Neutrophil (primary cell): ENCODE results near the gene SLC31A1.
"Not testable (repeated sequence)": the region's sequence is repeated elsewhere in the genome, so short reads cannot be mapped to it uniquely, and the experiment has no call there.

Source experiments
- H3K27ac ChIP-seq: fragments of 200-600 bp; sonication (generic); 2 replicates; pipeline ENCODE4 v1.5.1; 2016; ENCODE audit warnings: mild to moderate bottlenecking, moderate library complexity
- H3K27me3 ChIP-seq: fragments of 200-600 bp; sonication (generic); 2 replicates; pipeline ENCODE4 v1.6.0; 2016; ENCODE audit warnings: mild to moderate bottlenecking
- H3K36me3 ChIP-seq: fragments of 200-600 bp; sonication (generic); 2 replicates; pipeline ENCODE4 v1.5.1; 2017
- H3K4me1 ChIP-seq, 2 experiments: fragments of 200-600 bp in 1 of 2; sonication (generic) in 1 of 2; 1 replicate in 1 of 2; 2 replicates in 1 of 2; pipeline versions ENCODE4 v1.5.1 to v1.6.1; 2013 to 2016; ENCODE audit warnings: low read depth in 1 of 2, low read length in 1 of 2, mild to moderate bottlenecking in 1 of 2, moderate library complexity in 1 of 2; ENCODE audit not compliant: control insufficient read depth in 1 of 2, insufficient read depth in 1 of 2
- H3K4me3 ChIP-seq, 2 experiments: fragments of 200-600 bp in 1 of 2; sonication (generic) in 1 of 2; 1 replicate in 1 of 2; 2 replicates in 1 of 2; pipeline ENCODE4 v1.5.1; 2013 to 2016; ENCODE audit warnings: low read depth in 1 of 2, low read length in 1 of 2, mild to moderate bottlenecking in 1 of 2, moderate library complexity in 1 of 2
- H3K9me3 ChIP-seq: fragments of 200-600 bp; sonication (generic); 2 replicates; pipeline ENCODE4 v1.5.1; 2016
- TF ChIP-seq, protein P1 (sequence below): fragments of 200-600 bp; sonication (generic); IDR thresholded peaks from 2 replicates; pipeline ENCODE4 v1.5.1; 2016; ENCODE audit warnings: antibody characterized with exemption

The SLC31A1 gene

DNA sequence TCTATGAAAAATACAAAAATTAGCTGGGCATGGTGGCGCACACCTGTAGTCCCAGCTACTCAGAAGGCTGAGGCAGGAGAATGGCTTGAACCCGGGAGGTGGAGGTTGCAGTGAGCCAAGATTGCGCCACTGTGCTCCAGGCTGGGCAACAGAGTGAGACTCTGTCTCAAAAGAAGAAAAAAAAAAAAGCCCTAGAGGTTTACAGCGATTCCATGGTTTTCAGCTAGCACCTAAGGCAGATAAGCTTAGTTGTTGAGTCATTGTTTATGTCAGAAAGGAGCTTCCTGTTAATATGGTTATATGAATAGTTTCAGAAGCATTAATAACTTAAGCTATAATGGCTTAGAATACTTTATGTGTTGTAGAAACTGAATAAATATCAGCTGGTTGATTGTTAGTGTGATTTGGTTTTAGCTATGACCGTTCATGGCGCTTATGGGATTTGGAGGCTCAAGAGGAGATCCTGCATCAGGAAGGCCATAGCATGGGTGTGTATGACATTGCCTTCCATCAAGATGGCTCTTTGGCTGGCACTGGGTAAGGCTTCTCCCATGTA is 68.8 kb downstream of the SLC31A1 start:
- H3K27ac ChIP-seq, result no peak overlapping the region
- TF ChIP-seq, protein P1, sequence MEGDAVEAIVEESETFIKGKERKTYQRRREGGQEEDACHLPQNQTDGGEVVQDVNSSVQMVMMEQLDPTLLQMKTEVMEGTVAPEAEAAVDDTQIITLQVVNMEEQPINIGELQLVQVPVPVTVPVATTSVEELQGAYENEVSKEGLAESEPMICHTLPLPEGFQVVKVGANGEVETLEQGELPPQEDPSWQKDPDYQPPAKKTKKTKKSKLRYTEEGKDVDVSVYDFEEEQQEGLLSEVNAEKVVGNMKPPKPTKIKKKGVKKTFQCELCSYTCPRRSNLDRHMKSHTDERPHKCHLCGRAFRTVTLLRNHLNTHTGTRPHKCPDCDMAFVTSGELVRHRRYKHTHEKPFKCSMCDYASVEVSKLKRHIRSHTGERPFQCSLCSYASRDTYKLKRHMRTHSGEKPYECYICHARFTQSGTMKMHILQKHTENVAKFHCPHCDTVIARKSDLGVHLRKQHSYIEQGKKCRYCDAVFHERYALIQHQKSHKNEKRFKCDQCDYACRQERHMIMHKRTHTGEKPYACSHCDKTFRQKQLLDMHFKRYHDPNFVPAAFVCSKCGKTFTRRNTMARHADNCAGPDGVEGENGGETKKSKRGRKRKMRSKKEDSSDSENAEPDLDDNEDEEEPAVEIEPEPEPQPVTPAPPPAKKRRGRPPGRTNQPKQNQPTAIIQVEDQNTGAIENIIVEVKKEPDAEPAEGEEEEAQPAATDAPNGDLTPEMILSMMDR, result no peak

DNA sequence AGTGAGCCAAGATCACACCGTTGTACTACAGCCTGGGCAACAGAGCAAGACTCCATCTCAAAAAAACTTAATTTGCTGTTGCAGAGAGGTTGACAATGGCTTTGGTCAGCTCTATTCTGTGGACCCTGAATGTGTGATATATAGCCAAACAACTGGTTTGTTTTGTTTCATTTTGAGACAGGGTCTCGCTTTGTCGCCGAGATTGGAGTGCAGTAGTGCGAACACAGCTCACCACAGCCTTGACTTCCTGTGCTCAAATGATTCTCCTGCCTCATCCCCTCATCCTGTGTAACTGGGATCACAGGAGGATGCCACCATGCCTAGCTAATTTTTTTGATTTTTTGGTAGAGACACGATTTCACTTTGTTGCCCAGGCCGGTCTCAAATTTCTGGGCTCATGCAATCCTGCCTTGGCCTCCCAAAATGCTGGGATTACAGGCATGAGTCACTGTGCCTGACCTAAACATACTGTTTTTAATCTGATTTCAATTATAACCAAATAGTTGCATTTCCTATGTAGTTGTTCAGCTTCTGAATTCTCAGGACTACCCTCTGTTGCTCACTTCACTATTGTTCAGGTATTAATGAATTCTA is 72.0 kb downstream of the SLC31A1 start:
- Histone ChIP-seq H3K9me3 (no peaks in the 10 kb centered on the region), H3K27ac (no peak overlapping the region), H3K4me1 (no peaks in the 10 kb centered on the region), H3K4me3 (no peak overlapping the region), H3K36me3 (peaks cover 59% of the 10 kb centered on the region), H3K27me3 (no peaks in the 10 kb centered on the region)
- TF ChIP-seq, protein P1, result no peak

More for the DNA sequence above, 68.8 kb downstream of the SLC31A1 start:
- Histone ChIP-seq H3K36me3 (peaks cover 89% of the 10 kb centered on the region), H3K4me1 (no peaks in the 10 kb centered on the region), H3K9me3 (no peaks in the 10 kb centered on the region), H3K4me3 (no peak overlapping the region), H3K27me3 (no peaks in the 10 kb centered on the region)

DNA sequence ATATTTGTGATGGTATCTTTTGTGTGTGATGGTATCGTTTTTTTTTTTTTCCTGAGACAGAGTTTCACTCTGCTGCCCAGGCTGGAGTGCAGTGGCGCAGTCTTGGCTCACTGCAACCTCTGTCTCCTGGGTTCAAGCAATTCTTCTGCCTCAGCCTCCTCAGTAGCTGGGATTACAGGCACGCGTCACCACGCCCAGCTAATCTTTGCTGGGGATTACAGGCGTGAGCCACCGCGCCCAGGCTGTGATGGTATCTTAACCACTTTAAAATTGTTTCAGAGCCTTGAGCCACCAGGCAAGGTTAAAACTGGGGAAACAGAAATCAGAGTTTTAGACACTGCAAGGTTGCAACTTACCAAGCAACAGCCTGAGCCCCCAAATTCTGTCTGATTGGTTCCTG is 74.9 kb downstream of the SLC31A1 start:
- not testable (repeated sequence) for H3K4me1 ChIP-seq, H3K27me3 ChIP-seq, H3K4me3 ChIP-seq, H3K27ac ChIP-seq, H3K9me3 ChIP-seq
- H3K36me3 ChIP-seq, result peaks cover 30% of the 10 kb centered on the region

DNA sequence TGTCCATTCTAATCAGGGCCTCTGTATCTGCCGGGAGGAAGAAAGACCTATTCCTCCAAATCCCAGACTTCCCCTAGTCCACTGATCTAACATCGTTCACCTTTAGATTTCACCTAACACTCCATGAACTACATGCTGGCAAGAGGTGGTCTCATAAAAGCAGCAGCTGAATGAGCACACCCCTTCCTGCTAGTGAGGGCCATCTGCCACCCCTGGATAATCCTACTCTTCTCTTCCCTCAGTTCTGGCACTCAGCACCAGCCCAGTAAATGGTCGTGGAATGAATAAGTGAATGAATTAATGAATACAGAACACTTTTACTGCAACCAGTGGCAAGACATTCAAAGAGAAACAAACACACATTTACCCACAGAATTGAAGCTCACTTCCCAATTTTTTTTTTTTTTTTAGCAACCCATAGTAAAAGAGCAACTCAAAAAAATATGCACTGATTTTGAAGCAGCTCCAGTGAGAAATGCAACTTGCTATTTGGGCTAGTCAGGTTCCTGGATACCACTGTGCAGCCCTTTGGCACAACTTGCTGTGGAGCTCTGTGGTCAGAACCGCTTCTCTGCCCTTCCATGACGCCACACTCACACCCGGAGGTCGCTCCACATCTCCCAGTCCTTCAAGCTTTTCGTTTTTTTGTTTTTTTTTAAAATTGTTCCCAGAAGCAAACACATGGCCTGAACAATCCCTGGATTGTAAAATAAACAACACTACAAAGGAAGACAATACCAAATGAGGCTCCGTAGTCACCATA is 75.6 kb downstream of the SLC31A1 start:
- no peaks in the 10 kb centered on the region for H3K27me3 ChIP-seq
- H3K27ac ChIP-seq, result no peak overlapping the region
- H3K36me3 ChIP-seq, result peaks cover 23% of the 10 kb centered on the region
- no peaks in the 10 kb centered on the region for H3K4me1 ChIP-seq
- H3K9me3 ChIP-seq, result no peaks in the 10 kb centered on the region
- no peak overlapping the region for H3K4me3 ChIP-seq
- TF ChIP-seq, protein P1, result no peak

DNA sequence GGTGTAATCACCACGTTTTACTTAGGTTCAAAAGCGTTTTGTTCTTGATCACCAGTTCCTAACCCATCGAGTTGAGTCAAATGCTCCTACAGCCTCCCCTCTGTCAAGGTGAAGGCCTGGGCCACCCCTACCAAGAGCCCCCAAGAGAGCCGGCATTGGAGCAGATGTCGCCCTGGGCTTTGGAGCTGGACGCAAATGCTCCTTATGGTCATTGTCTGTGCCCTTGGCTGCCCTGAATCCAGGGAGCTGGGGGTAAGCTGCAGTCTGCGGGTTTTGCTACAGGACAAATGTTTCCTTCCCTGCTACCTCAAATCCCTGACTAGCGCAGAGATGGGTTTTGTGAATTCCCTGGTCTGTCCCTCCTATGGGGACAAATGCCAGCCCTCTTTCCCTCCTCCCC is 77.0 kb downstream of the SLC31A1 start:
- H3K4me1 ChIP-seq, result no peaks in the 10 kb centered on the region
- no peak overlapping the region for H3K27ac ChIP-seq
- H3K27me3 ChIP-seq, result no peaks in the 10 kb centered on the region
- H3K4me3 ChIP-seq, result no peak overlapping the region
- peaks cover 10% of the 10 kb centered on the region for H3K36me3 ChIP-seq
- no peaks in the 10 kb centered on the region for H3K9me3 ChIP-seq
- TF ChIP-seq, protein P1, result no peak
